ENCODE data around the gene CLCF1.

Gene CLCF1

GRCh38 chr11:67345247-67345919 lies 28.0 kb downstream of the CLCF1 start:
- no peak overlapping the region for H3K9ac ChIP-seq (ENCODE audit: low read depth, low read length, poor library complexity)
- H3K79me1 ChIP-seq (ENCODE audit: low read depth, low read length), result no peaks in the 10 kb centered on the region
- no peak for DNase-seq (ENCODE audit: low spot score)
- no CpG with 5 or more reads among the region's 8 CpGs for WGBS, 2 donors (ENCODE audit: extremely low coverage in 2 of 2, insufficient read length in 2 of 2, insufficient replicate concordance in 1 of 2)
- no peaks in the 10 kb centered on the region for H3K9me3 ChIP-seq (replicated peaks in 1 of 2; ENCODE audit: control insufficient read depth in 2 of 2, insufficient read depth in 1 of 2, low read depth in 1 of 2, low read length in 2 of 2)
- H3K4me3 ChIP-seq (ENCODE audit: low read length in 2 of 2), result no peak overlapping the region
- no peak overlapping the region for H4K91ac ChIP-seq (ENCODE audit: low read depth, low read length, poor library complexity)
- H3K27me3 ChIP-seq (ENCODE audit: control insufficient read depth in 3 of 3, insufficient read depth in 3 of 3, low read depth in 1 of 3, low read length in 3 of 3), result no peaks in the 10 kb centered on the region
- no peak overlapping the region for H3K23ac ChIP-seq (ENCODE audit: low read depth, low read length, poor library complexity)
- H3K4me2 ChIP-seq (ENCODE audit: insufficient read depth, low read length, poor library complexity, severe bottlenecking), result no peak overlapping the region
- H2AK5ac ChIP-seq (ENCODE audit: low read depth, low read length), result no peak overlapping the region
- no peak overlapping the region for H3K27ac ChIP-seq (replicated peaks; ENCODE audit: low read length)
- no peak overlapping the region for H3K14ac ChIP-seq (ENCODE audit: low read length)
- H3K4me1 ChIP-seq (ENCODE audit: control insufficient read depth in 2 of 2, insufficient read depth in 1 of 2, low read depth in 1 of 2, low read length in 2 of 2), result peaks cover 0 to 3% of the 10 kb centered on the region in 2 donors
- no peak overlapping the region for H3K18ac ChIP-seq (ENCODE audit: low read length)
- H4K8ac ChIP-seq (ENCODE audit: low read depth, low read length), result no peak overlapping the region
- H2BK15ac ChIP-seq (ENCODE audit: low read length), result no peak overlapping the region
- no peak overlapping the region for H3K4ac ChIP-seq (ENCODE audit: low read length)
- H2BK5ac ChIP-seq (ENCODE audit: low read length), result no peak overlapping the region
- H3K36me3 ChIP-seq (replicated peaks in 1 of 2; ENCODE audit: control insufficient read depth in 2 of 2, insufficient read depth in 2 of 2, low read length in 2 of 2), result no peaks in the 10 kb centered on the region
- H2AFZ ChIP-seq (ENCODE audit: low read length), result peak overlapping the region; percentile 49
- no peak overlapping the region for H2BK12ac ChIP-seq (ENCODE audit: low read length)
- no peak overlapping the region for H2BK120ac ChIP-seq (ENCODE audit: low read depth, low read length)

DNA sequence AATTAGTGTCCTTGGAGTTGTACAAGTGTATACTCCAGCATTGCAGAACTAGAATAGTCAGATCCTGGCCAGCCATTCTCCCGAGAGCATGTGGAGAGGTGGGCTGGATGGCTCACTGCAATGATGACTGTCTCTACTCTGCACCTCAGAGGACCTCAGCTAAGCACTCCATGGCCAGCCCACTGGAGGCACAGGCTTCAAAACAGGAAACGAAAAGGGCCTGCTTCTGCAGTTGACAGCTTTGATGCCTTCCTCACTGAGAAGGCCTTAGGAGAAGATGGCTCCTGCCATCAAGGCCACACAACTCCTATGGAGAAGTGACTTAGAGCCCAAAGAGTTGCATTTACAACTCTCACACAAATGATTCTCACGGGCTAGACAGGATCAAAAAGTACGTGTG lies 29.1 kb downstream of the CLCF1 start:
- Histone ChIP-seq H4K91ac (ENCODE audit: low read depth, low read length, poor library complexity) (no peak overlapping the region), H3K36me3 (replicated peaks in 1 of 2; ENCODE audit: control insufficient read depth in 2 of 2, insufficient read depth in 2 of 2, low read length in 2 of 2) (no peaks in the 10 kb centered on the region), H3K18ac (ENCODE audit: low read length) (no peak overlapping the region), H2AK5ac (ENCODE audit: low read depth, low read length) (no peak overlapping the region), H3K27me3 (ENCODE audit: control insufficient read depth in 3 of 3, insufficient read depth in 3 of 3, low read depth in 1 of 3, low read length in 3 of 3) (no peaks in the 10 kb centered on the region), H2BK15ac (ENCODE audit: low read length) (no peak overlapping the region), H2BK12ac (ENCODE audit: low read length) (no peak overlapping the region), H2BK120ac (ENCODE audit: low read depth, low read length) (no peak overlapping the region), H3K4me3 (ENCODE audit: low read length in 2 of 2) (no peak overlapping the region), H3K4me2 (ENCODE audit: insufficient read depth, low read length, poor library complexity, severe bottlenecking) (no peak overlapping the region), H3K27ac (replicated peaks; ENCODE audit: low read length) (no peak overlapping the region), H3K9ac (ENCODE audit: low read depth, low read length, poor library complexity) (no peak overlapping the region), H4K8ac (ENCODE audit: low read depth, low read length) (no peak overlapping the region), H3K23ac (ENCODE audit: low read depth, low read length, poor library complexity) (no peak overlapping the region), H3K4ac (ENCODE audit: low read length) (no peak overlapping the region), H2BK5ac (ENCODE audit: low read length) (no peak overlapping the region), H3K79me1 (ENCODE audit: low read depth, low read length) (no peaks in the 10 kb centered on the region), H3K4me1 (ENCODE audit: control insufficient read depth in 2 of 2, insufficient read depth in 1 of 2, low read depth in 1 of 2, low read length in 2 of 2) (peaks cover 0 to 3% of the 10 kb centered on the region in 2 donors), H2AFZ (ENCODE audit: low read length) (no peak overlapping the region), H3K9me3 (replicated peaks in 1 of 2; ENCODE audit: control insufficient read depth in 2 of 2, insufficient read depth in 1 of 2, low read depth in 1 of 2, low read length in 2 of 2) (no peaks in the 10 kb centered on the region), H3K14ac (ENCODE audit: low read length) (no peak overlapping the region)
- WGBS, 2 donors (ENCODE audit: extremely low coverage in 2 of 2, insufficient read length in 2 of 2, insufficient replicate concordance in 1 of 2), result no CpG with 5 or more reads among the region's 4 CpGs
- no peak for DNase-seq (ENCODE audit: low spot score)

GRCh38 chr11:67337257-67337656 lies 36.1 kb downstream of the CLCF1 start:
- Histone ChIP-seq H3K23ac (ENCODE audit: low read depth, low read length, poor library complexity) (no peak overlapping the region), H3K4me2 (ENCODE audit: insufficient read depth, low read length, poor library complexity, severe bottlenecking) (no peak overlapping the region), H2BK120ac (ENCODE audit: low read depth, low read length) (no peak overlapping the region), H4K8ac (ENCODE audit: low read depth, low read length) (no peak overlapping the region), H3K14ac (ENCODE audit: low read length) (no peak overlapping the region), H2AK5ac (ENCODE audit: low read depth, low read length) (no peak overlapping the region), H3K9me3 (replicated peaks in 1 of 2; ENCODE audit: control insufficient read depth in 2 of 2, insufficient read depth in 1 of 2, low read depth in 1 of 2, low read length in 2 of 2) (no peaks in the 10 kb centered on the region), H3K27ac (replicated peaks; ENCODE audit: low read length) (no peak overlapping the region), H4K91ac (ENCODE audit: low read depth, low read length, poor library complexity) (no peak overlapping the region), H2BK15ac (ENCODE audit: low read length) (no peak overlapping the region), H3K36me3 (replicated peaks in 1 of 2; ENCODE audit: control insufficient read depth in 2 of 2, insufficient read depth in 2 of 2, low read length in 2 of 2) (no peaks in the 10 kb centered on the region), H3K27me3 (ENCODE audit: control insufficient read depth in 3 of 3, insufficient read depth in 3 of 3, low read depth in 1 of 3, low read length in 3 of 3) (no peaks in the 10 kb centered on the region), H3K4me1 (ENCODE audit: control insufficient read depth in 2 of 2, insufficient read depth in 1 of 2, low read depth in 1 of 2, low read length in 2 of 2) (no peaks in the 10 kb centered on the region), H2BK12ac (ENCODE audit: low read length) (no peak overlapping the region), H3K79me1 (ENCODE audit: low read depth, low read length) (no peaks in the 10 kb centered on the region), H3K9ac (ENCODE audit: low read depth, low read length, poor library complexity) (no peak overlapping the region), H3K4me3 (ENCODE audit: low read length in 2 of 2) (no peak overlapping the region), H3K4ac (ENCODE audit: low read length) (no peak overlapping the region), H2BK5ac (ENCODE audit: low read length) (no peak overlapping the region), H2AFZ (ENCODE audit: low read length) (no peak overlapping the region), H3K18ac (ENCODE audit: low read length) (no peak overlapping the region)
- no peak for DNase-seq (ENCODE audit: low spot score)
- no CpG with 5 or more reads among the region's 3 CpGs for WGBS, 2 donors (ENCODE audit: extremely low coverage in 2 of 2, insufficient read length in 2 of 2, insufficient replicate concordance in 1 of 2)

- Histone ChIP-seq H3K27me3 (ENCODE audit: control insufficient read depth in 3 of 3, insufficient read depth in 3 of 3, low read depth in 1 of 3, low read length in 3 of 3) (no peaks in the 10 kb centered on the region), H3K27ac (replicated peaks; ENCODE audit: low read length) (no peak overlapping the region), H3K4me3 (ENCODE audit: low read length in 2 of 2) (no peak overlapping the region), H4K91ac (ENCODE audit: low read depth, low read length, poor library complexity) (no peak overlapping the region), H3K14ac (ENCODE audit: low read length) (no peak overlapping the region), H2BK15ac (ENCODE audit: low read length) (no peak overlapping the region), H2BK120ac (ENCODE audit: low read depth, low read length) (no peak overlapping the region), H3K79me1 (ENCODE audit: low read depth, low read length) (no peaks in the 10 kb centered on the region), H3K4ac (ENCODE audit: low read length) (no peak overlapping the region), H3K18ac (ENCODE audit: low read length) (no peak overlapping the region), H4K8ac (ENCODE audit: low read depth, low read length) (no peak overlapping the region), H2BK5ac (ENCODE audit: low read length) (no peak overlapping the region), H3K23ac (ENCODE audit: low read depth, low read length, poor library complexity) (no peak overlapping the region), H2AK5ac (ENCODE audit: low read depth, low read length) (no peak overlapping the region), H2BK12ac (ENCODE audit: low read length) (no peak overlapping the region), H3K9me3 (replicated peaks in 1 of 2; ENCODE audit: control insufficient read depth in 2 of 2, insufficient read depth in 1 of 2, low read depth in 1 of 2, low read length in 2 of 2) (no peaks in the 10 kb centered on the region), H2AFZ (ENCODE audit: low read length) (no peak overlapping the region), H3K9ac (ENCODE audit: low read depth, low read length, poor library complexity) (no peak overlapping the region), H3K4me1 (ENCODE audit: control insufficient read depth in 2 of 2, insufficient read depth in 1 of 2, low read depth in 1 of 2, low read length in 2 of 2) (no peaks in the 10 kb centered on the region), H3K36me3 (replicated peaks in 1 of 2; ENCODE audit: control insufficient read depth in 2 of 2, insufficient read depth in 2 of 2, low read length in 2 of 2) (no peaks in the 10 kb centered on the region), H3K4me2 (ENCODE audit: insufficient read depth, low read length, poor library complexity, severe bottlenecking) (no peak overlapping the region)
- no peak for DNase-seq (ENCODE audit: low spot score)
- WGBS, 2 donors (ENCODE audit: extremely low coverage in 2 of 2, insufficient read length in 2 of 2, insufficient replicate concordance in 1 of 2), result no CpG with 5 or more reads among the region's 6 CpGs
Observed at GRCh38 chr11:67332081-67332691, 41.2 kb downstream of the CLCF1 start.

Measured in neuronal stem cell (in vitro differentiated cells).